GM23338 (cell line): Measurements from ENCODE around the gene DMGDH. TPM values are rescaled to one million over a fixed set of nuclear protein-coding genes. Genes with fewer than 3 reads are reported as not detected.

Experiments
- ATAC-seq: fragments of 200-7000 bp; cut with Tn5 transposase; 3 replicates; pipeline ENCODE4 v1.9.1; 2020
- DNase-seq: peaks from one replicate; pipeline ENCODE4 v3.0.0-alpha.2; 2015; ENCODE audit warnings: low spot score
- H2AFZ ChIP-seq: fragments of 200-600 bp; sonication (generic); 2 replicates; pipeline ENCODE4 v1.8.0; 2016; ENCODE audit warnings: antibody characterized with exemption, mild to moderate bottlenecking, moderate library complexity
- H3F3A ChIP-seq: fragments of 200-600 bp; sonication (generic); replicated peaks from 2 replicates; pipeline ENCODE4 v1.8.0; 2017; ENCODE audit warnings: antibody characterized with exemption, mixed run types, low read depth
- H3K27ac ChIP-seq: fragments of 200-600 bp; sonication (generic); 2 replicates; pipeline ENCODE4 v1.6.1; 2016; ENCODE audit warnings: low read depth
- H3K27me3 ChIP-seq: fragments of 200-600 bp; sonication (generic); 2 replicates; pipeline ENCODE4 v1.8.0; 2016; ENCODE audit warnings: mild to moderate bottlenecking, mixed run types, moderate library complexity; ENCODE audit not compliant: insufficient read depth
- H3K36me3 ChIP-seq: fragments of 200-600 bp; sonication (generic); 2 replicates; pipeline ENCODE4 v1.8.0; 2016; ENCODE audit warnings: mild to moderate bottlenecking; ENCODE audit not compliant: insufficient read depth
- H3K4me1 ChIP-seq: fragments of 200-600 bp; sonication (generic); 2 replicates; pipeline ENCODE4 v1.8.0; 2016; ENCODE audit warnings: mild to moderate bottlenecking, moderate library complexity; ENCODE audit not compliant: insufficient read depth
- H3K4me2 ChIP-seq: fragments of 200-600 bp; sonication (generic); 2 replicates; pipeline ENCODE4 v1.7.1; 2017; ENCODE audit warnings: mixed run types
- H3K4me3 ChIP-seq: fragments of 200-600 bp; sonication (generic); 2 replicates; pipeline ENCODE4 v1.6.1; 2016; ENCODE audit warnings: mixed run types
- H3K79me2 ChIP-seq: fragments of 200-600 bp; sonication (generic); replicated peaks from 2 replicates; pipeline ENCODE4 v1.8.0; 2017; ENCODE audit warnings: mild to moderate bottlenecking; ENCODE audit not compliant: insufficient read depth
- H3K9me2 ChIP-seq: fragments of 200-600 bp; sonication (generic); 2 replicates; pipeline ENCODE4 v1.8.0; 2017; ENCODE audit not compliant: insufficient read depth
- H4K20me1 ChIP-seq: fragments of 200-600 bp; sonication (generic); replicated peaks from 2 replicates; pipeline ENCODE4 v1.8.0; 2017; ENCODE audit warnings: mild to moderate bottlenecking; ENCODE audit not compliant: insufficient read depth
- H3K27ac Mint-ChIP-seq: 2 replicates; pipeline ENCODE4 v1.8.0; 2020; ENCODE audit warnings: inconsistent platforms, mild to moderate bottlenecking, moderate library complexity, mixed read lengths
- H3K27me3 Mint-ChIP-seq: 3 replicates; pipeline ENCODE4 v1.8.0; 2022; ENCODE audit warnings: low read depth, mild to moderate bottlenecking, moderate library complexity, mixed read lengths, inconsistent platforms; ENCODE audit not compliant: insufficient read depth, poor library complexity
- H3K36me3 Mint-ChIP-seq: 3 replicates; pipeline ENCODE4 v1.8.0; 2021; ENCODE audit warnings: low read depth, mild to moderate bottlenecking, inconsistent platforms, moderate library complexity, mixed read lengths
- H3K4me1 Mint-ChIP-seq: 3 replicates; pipeline ENCODE4 v1.8.0; 2020; ENCODE audit warnings: mild to moderate bottlenecking, inconsistent platforms, mixed read lengths
- H3K4me3 Mint-ChIP-seq: 3 replicates; pipeline ENCODE4 v1.8.0; 2021; ENCODE audit warnings: moderate library complexity, mild to moderate bottlenecking, inconsistent platforms, mixed read lengths
- H3K9me3 Mint-ChIP-seq: 3 replicates; pipeline ENCODE4 v1.8.0; 2020; ENCODE audit warnings: moderate library complexity, mild to moderate bottlenecking, inconsistent platforms, mixed read lengths
- CREB1 ChIP-seq: fragments of 250-450 bp; sonication (Bioruptor Pico); IDR thresholded peaks from 2 replicates; pipeline ENCODE4 v1.5.0; 2020; ENCODE audit warnings: low read depth, mild to moderate bottlenecking, moderate library complexity
- CTCF ChIP-seq, 2 experiments: fragments of 200-600 bp in 1 of 2; sonication (generic) in 1 of 2; conservative IDR thresholded peaks; 2 replicates each; pipeline versions ENCODE4 v1.5.1 to v1.6.1; 2016 to 2017; ENCODE audit warnings: antibody characterized with exemption in 2 of 2, low read depth in 2 of 2, mild to moderate bottlenecking in 2 of 2, moderate library complexity in 1 of 2
- ETS1 ChIP-seq: IDR thresholded peaks from 2 replicates; pipeline ENCODE4 v1.6.1; 2016; ENCODE audit warnings: antibody characterized with exemption
- EZH2 ChIP-seq: fragments of 200-600 bp; sonication (generic); IDR thresholded peaks from one replicate; pipeline ENCODE4 v1.8.0; 2017; ENCODE audit warnings: antibody characterized with exemption, mild to moderate bottlenecking, low read depth; ENCODE audit not compliant: unreplicated experiment
- EZH2phosphoT487 ChIP-seq: fragments of 200-600 bp; sonication (generic); IDR thresholded peaks from one replicate; pipeline ENCODE4 v1.8.1; 2018; ENCODE audit warnings: antibody characterized with exemption; ENCODE audit not compliant: unreplicated experiment
- JUNB ChIP-seq: IDR thresholded peaks from one replicate; pipeline ENCODE4 v1.6.1; 2016; ENCODE audit warnings: antibody characterized with exemption; ENCODE audit not compliant: unreplicated experiment
- NANOG ChIP-seq: IDR thresholded peaks from 2 replicates; pipeline ENCODE4 v1.6.1; 2016; ENCODE audit warnings: antibody characterized with exemption, borderline replicate concordance
- POLR2AphosphoS5 ChIP-seq: IDR thresholded peaks from 2 replicates; pipeline ENCODE4 v1.6.1; 2016; ENCODE audit warnings: antibody characterized with exemption, low read depth
- REST ChIP-seq: IDR thresholded peaks from one replicate; pipeline ENCODE4 v1.6.1; 2018; ENCODE audit warnings: antibody characterized with exemption; ENCODE audit not compliant: unreplicated experiment
- STAT1 ChIP-seq: IDR thresholded peaks from one replicate; pipeline ENCODE4 v1.6.1; 2016; ENCODE audit warnings: antibody characterized with exemption; ENCODE audit not compliant: unreplicated experiment
- ZNF114 ChIP-seq: fragments of 250-450 bp; sonication (Bioruptor Pico); IDR thresholded peaks from 2 replicates; pipeline ENCODE4 v1.5.0; 2020; ENCODE audit warnings: mild to moderate bottlenecking, moderate library complexity
- ZNF331 ChIP-seq: fragments of 250-450 bp; sonication (Bioruptor Pico); IDR thresholded peaks from 2 replicates; pipeline ENCODE4 v1.5.0; 2020; ENCODE audit warnings: low read depth, mild to moderate bottlenecking, moderate library complexity
- ZNF462 ChIP-seq: fragments of 250-450 bp; sonication (Bioruptor Pico); IDR thresholded peaks from 2 replicates; pipeline ENCODE4 v1.5.0; 2020; ENCODE audit warnings: mild to moderate bottlenecking, moderate library complexity
- polyA plus RNA-seq: library from polyadenylated mRNA; unstranded; fragments of >200 nt; fragmentation: Nextera tagmentation; extraction: Ambion mirVana; gene quantifications from 2 replicates; pipeline ENCODE4 v1.2.1, GENCODE V29; 2016
- total RNA-seq: library from RNA; depleted of rRNA; stranded (reverse); fragments of >200 nt; shearing (Covaris generic); gene quantifications from 2 replicates; pipeline ENCODE4 v1.2.3, GENCODE V29; 2014

Gene DMGDH
- total and polyA plus RNA-seq, 2 experiments from 2014 or later: 0.52 to 0.63 TPM

- Histone ChIP-seq H3K9me2 (peaks cover 3% of the 10 kb centered on the region; the same call in 1 of the 2 replicates), H3F3A (no peaks in the 10 kb centered on the region), H3K4me3 (no peak overlapping the region), H2AFZ (no peak overlapping the region), H3K79me2 (no peaks in the 10 kb centered on the region), H3K27me3 (no peaks in the 10 kb centered on the region), H3K4me1 (no peaks in the 10 kb centered on the region), H3K4me2 (no peak overlapping the region), H4K20me1 (no peaks in the 10 kb centered on the region), H3K27ac (no peak overlapping the region), H3K36me3 (no peaks in the 10 kb centered on the region)
- DNase-seq (no peak), ATAC-seq (no peak)
- Mint-ChIP-seq H3K4me3 (no peak overlapping the region), H3K9me3 (peaks cover 9% of the 10 kb centered on the region), H3K4me1 (no peaks in the 10 kb centered on the region), H3K27ac (no peak overlapping the region), H3K27me3 (no peaks in the 10 kb centered on the region), H3K36me3 (peaks cover 2% of the 10 kb centered on the region; the same call in 2 of the 3 replicates)
- TF ChIP-seq CREB1 (CRISPR knock-in tag) (no peak), JUNB (no peak), ETS1 (no peak), POLR2AphosphoS5 (no peak), CTCF (conservative IDR thresholded peaks at IDR 0.05; ENCODE audit: low read depth in 2 of 2) (no peak), ZNF462 (CRISPR knock-in tag) (no peak), NANOG (no peak), EZH2phosphoT487 (no peak), ZNF114 (CRISPR knock-in tag) (no peak), EZH2 (no peak), STAT1 (no peak), ZNF331 (CRISPR knock-in tag) (no peak), REST (no peak)
Observed at GRCh38 chr5:79007872-79008271, 61.6 kb downstream of the DMGDH start.
